ENCODE results near the gene PTGES2. TPM values are rescaled to one million over a fixed set of nuclear protein-coding genes. Genes with fewer than 3 reads are reported as not detected.

PTGES2 gene
- total RNA-seq, 6 donors from 2014 or later = 45.9 to 116 (median 61.1) TPM

DNA sequence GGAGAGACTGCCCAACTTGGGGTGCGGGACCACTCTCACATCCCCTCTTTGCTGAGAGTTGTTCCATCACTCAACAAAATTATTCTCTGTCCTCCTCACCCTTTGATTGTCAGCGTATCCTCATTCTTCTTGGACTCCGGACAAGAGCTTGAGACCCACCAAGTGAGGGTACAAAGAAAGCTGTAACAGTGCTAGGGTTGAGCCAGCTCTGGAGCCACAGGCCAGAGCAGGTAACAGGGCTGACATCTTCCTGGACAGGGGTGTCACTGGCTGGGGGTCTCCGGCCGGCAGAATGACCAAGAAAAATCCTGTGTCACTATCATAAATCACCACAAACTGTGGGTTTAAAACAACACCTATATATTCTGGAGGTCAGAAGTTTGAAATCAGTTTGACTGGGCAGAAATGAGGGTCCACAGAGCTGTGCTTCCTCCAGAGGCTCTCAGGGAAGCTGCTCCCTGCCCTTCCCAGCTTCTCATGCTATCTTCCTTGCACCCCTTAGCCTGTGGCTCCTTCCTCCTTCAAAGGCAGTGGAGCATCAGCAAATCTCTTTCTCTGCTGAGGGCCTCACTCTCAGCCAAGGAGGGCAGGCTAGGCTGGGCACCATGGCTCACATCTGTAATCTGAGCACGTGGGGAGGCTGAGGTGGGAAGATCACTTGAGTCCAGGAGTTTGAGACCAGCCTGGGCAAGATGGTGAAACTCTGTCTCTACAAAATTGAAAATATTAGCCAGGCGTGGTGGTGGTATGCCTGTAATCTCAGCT, 28.4 kb upstream of the PTGES2 start:
- H3K9me3 ChIP-seq = no peaks in the 10 kb centered on the region
- 89 to 91% methylated on average over 6 to 7 of the region's 7 CpGs for WGBS, 2 donors
- no peaks in the 10 kb centered on the region for H3K27me3 ChIP-seq
- no peak for DNase-seq
- TF ChIP-seq POLR2AphosphoS5 (IDR thresholded peaks at IDR 0.05) (no peak), EP300 (IDR thresholded peaks at IDR 0.05) (no peak), POLR2A (IDR thresholded peaks at IDR 0.05) (no peak)
- TF ChIP-seq, protein P1, sequence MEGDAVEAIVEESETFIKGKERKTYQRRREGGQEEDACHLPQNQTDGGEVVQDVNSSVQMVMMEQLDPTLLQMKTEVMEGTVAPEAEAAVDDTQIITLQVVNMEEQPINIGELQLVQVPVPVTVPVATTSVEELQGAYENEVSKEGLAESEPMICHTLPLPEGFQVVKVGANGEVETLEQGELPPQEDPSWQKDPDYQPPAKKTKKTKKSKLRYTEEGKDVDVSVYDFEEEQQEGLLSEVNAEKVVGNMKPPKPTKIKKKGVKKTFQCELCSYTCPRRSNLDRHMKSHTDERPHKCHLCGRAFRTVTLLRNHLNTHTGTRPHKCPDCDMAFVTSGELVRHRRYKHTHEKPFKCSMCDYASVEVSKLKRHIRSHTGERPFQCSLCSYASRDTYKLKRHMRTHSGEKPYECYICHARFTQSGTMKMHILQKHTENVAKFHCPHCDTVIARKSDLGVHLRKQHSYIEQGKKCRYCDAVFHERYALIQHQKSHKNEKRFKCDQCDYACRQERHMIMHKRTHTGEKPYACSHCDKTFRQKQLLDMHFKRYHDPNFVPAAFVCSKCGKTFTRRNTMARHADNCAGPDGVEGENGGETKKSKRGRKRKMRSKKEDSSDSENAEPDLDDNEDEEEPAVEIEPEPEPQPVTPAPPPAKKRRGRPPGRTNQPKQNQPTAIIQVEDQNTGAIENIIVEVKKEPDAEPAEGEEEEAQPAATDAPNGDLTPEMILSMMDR (IDR thresholded peaks at IDR 0.05) = no peak
- no peak overlapping the region for H3K4me3 ChIP-seq
- no peak overlapping the region for H3K27ac ChIP-seq
- H3K36me3 ChIP-seq = no peaks in the 10 kb centered on the region
- no peak for ATAC-seq (ENCODE audit: low FRiP score in 2 of 2)
- peaks cover 5 to 13% (median 11%) of the 10 kb centered on the region in 4 donors for H3K4me1 ChIP-seq

DNA sequence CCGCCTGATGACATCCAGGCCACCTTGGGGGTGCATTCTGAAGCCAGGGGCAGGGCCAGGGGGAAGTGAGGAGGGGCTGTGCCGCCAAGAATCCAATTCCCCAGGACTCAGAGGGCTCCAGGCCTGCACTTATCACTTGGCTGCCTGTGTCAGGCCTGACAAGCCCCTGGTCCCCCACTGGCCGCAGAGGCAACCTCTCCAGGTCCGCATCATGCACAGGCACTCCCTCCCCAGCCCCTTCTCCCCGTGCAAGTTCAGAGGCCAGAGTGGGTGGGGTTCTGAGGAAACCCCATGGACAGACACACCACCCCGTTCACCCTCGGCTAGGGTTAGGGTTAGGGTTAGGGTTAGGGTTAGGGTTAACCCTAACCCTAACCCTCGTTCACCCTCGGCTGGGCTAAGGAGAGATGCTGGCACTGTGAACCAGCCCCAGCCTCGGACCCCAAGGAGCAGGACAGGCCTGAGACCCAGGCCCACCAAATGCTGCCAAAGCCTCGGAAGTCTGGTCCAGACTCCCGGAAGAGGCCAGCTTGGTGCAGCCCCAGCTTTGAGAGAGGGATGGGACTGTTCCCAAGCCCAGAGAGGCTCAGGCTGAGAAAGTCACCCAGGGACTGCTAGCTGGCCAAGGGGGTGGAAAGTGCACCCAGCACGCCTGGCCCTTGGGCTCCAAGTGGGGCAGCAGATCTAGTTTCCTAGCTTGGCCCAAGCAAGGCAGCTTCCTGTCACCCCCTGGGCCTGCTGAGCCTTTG, 26.6 kb upstream of the PTGES2 start:
- Histone ChIP-seq H3K27me3 (no peaks in the 10 kb centered on the region), H3K4me3 (no peak overlapping the region), H3K27ac (no peak overlapping the region), H3K9me3 (no peaks in the 10 kb centered on the region), H3K36me3 (no peaks in the 10 kb centered on the region), H3K4me1 (peaks cover 13 to 19% (median 16%) of the 10 kb centered on the region in 4 donors)
- no peak for DNase-seq
- WGBS, 2 donors = 96% methylated on average over 10 of the region's 13 CpGs; no CpG with 5 or more reads in 1 of the 2 donors
- ATAC-seq (ENCODE audit: low FRiP score in 2 of 2) = no peak
- no peak for TF ChIP-seq POLR2AphosphoS5 (IDR thresholded peaks at IDR 0.05)
- no peak for TF ChIP-seq EP300 (IDR thresholded peaks at IDR 0.05)
- no peak for TF ChIP-seq POLR2A (IDR thresholded peaks at IDR 0.05)
- TF ChIP-seq, protein P1 (IDR thresholded peaks at IDR 0.05) = no peak

DNA sequence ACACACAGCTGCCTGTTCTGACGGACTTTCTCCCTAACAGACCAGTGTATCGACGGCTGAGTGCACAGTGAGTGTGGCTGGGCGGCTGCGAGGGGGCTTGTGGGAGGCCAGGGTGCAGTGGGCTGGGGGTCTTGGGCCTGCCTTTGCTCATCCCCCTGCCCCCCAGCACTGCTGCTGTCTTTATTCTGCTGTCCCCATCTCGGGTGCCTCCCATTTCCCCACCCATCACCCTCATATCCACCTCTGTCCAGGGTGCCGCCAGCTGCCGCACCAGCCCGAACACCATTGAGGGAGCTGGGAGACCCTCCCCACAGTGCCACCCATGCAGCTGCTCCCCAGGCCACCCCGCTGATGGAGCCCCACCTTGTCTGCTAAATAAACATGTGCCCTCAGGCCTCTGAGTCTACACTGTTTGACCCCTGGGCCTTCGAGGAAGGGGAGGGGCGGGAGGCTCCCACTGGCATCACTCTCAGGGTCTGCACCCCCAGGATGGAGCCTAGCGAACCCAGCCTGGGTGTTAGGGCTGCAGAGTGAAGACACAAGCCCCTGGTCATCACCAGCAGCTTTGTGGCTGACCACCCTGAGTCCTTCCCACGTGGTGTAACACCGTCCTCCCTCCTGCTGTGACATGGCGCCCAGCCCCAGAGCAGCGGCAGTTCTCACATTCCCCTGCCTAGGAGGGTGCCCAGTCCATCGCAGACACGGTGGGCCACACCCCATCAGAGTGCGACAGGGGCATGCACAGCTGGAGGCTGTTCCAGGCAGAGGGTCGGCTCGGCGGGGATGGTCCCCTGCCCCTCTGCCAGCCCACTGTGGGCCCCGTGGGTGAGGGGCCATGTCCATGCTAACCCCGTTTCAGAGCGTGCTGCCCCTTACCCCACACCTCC, 25.8 kb upstream of the PTGES2 start:
- TF ChIP-seq, protein P1 (IDR thresholded peaks at IDR 0.05) = no peak
- TF ChIP-seq POLR2AphosphoS5 (IDR thresholded peaks at IDR 0.05) (no peak), POLR2A (IDR thresholded peaks at IDR 0.05) (no peak), EP300 (IDR thresholded peaks at IDR 0.05) (no peak)
- ATAC-seq (ENCODE audit: low FRiP score in 2 of 2) = no peak
- peaks cover 16 to 27% (median 22%) of the 10 kb centered on the region in 4 donors for H3K4me1 ChIP-seq
- H3K27me3 ChIP-seq = no peaks in the 10 kb centered on the region
- 88 to 97% methylated on average over 8 to 20 of the region's 26 CpGs for WGBS, 2 donors
- no peak overlapping the region for H3K4me3 ChIP-seq
- H3K27ac ChIP-seq = no peak overlapping the region
- peak in 1 of 2 donors; percentile 64 for DNase-seq
- no peaks in the 10 kb centered on the region for H3K9me3 ChIP-seq
- no peaks in the 10 kb centered on the region for H3K36me3 ChIP-seq

DNA sequence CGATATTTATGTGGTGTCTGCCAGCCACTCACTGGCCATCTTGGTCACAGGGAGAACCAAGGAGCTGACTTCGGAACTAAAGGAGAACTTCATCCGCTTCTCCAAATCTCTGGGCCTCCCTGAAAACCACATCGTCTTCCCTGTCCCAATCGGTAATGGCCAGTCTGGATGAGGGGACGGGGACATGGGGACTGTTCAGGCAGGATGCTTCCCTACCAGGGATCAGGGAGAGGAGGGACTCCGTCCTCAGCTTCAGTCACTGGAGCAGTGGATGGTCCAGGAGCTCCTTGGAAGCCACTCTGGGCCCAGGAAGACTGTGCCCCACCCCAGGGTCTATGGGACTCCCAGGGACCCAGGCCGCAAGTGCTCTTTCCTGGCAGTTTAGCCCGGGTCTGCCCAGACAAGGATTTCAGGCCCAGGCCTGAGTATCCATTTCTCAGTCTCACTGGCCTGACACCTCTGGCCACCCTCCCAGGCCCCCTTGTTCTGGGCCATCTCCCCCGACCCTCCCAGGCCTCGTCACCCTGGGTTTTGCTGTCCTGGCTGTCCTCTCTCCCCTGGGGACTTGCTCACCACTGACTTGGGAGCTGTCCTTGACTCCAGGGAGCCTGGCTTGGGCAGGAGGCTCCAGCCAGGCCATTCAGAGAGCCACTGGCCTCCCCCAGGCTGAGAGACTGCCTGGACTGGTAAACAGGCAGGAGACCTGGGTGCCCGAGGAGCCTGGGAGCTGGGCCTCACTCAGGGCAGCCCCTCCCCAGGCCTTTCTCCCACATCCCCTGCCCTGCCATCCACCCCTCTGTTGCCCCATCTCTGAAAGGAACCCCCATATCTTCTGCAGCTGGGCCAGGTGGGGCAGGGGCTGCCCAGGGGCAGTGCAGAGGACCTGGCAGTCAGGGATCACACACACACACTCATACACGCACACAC, 24.9 kb upstream of the PTGES2 start:
- Histone ChIP-seq H3K27ac (no peak overlapping the region), H3K9me3 (no peaks in the 10 kb centered on the region), H3K4me1 (peaks cover 16 to 29% (median 22%) of the 10 kb centered on the region in 4 donors), H3K36me3 (no peaks in the 10 kb centered on the region), H3K4me3 (no peak overlapping the region), H3K27me3 (no peaks in the 10 kb centered on the region)
- ATAC-seq (ENCODE audit: low FRiP score in 2 of 2) (no peak), DNase-seq (no peak)
- TF ChIP-seq POLR2AphosphoS5 (IDR thresholded peaks at IDR 0.05) (no peak), EP300 (IDR thresholded peaks at IDR 0.05) (no peak), POLR2A (IDR thresholded peaks at IDR 0.05) (no peak)
- TF ChIP-seq, protein P1 (IDR thresholded peaks at IDR 0.05) = no peak
- WGBS, 2 donors = 94% methylated on average over 11 to 13 of the region's 13 CpGs

Data from upper lobe of left lung (tissue), 6 donors.